22Rv1 (cell line): ENCODE measurements around the gene RPS27L.

ENCODE experiments used
- CTCF ChIP-seq: fragments of 450-650 bp; IDR thresholded peaks from 2 replicates; pipeline ENCODE4 v1.5.1; 2017; ENCODE audit warnings: mild to moderate bottlenecking
- ZFX ChIP-seq: fragments of 450-650 bp; IDR thresholded peaks from 2 replicates; pipeline ENCODE4 v1.6.1; 2017; ENCODE audit warnings: antibody characterized with exemption, borderline replicate concordance

- TF ChIP-seq CTCF (no peak), ZFX (no peak)
Observed at GRCh38 chr15:63112871-63113270, 44.4 kb downstream of the RPS27L start.
